ENCODE results near the gene TPRG1L.
"Not testable (repeated sequence)": the region's sequence is repeated elsewhere in the genome, so short reads cannot be mapped to it uniquely, and the experiment has no call there.

The TPRG1L gene

DNA sequence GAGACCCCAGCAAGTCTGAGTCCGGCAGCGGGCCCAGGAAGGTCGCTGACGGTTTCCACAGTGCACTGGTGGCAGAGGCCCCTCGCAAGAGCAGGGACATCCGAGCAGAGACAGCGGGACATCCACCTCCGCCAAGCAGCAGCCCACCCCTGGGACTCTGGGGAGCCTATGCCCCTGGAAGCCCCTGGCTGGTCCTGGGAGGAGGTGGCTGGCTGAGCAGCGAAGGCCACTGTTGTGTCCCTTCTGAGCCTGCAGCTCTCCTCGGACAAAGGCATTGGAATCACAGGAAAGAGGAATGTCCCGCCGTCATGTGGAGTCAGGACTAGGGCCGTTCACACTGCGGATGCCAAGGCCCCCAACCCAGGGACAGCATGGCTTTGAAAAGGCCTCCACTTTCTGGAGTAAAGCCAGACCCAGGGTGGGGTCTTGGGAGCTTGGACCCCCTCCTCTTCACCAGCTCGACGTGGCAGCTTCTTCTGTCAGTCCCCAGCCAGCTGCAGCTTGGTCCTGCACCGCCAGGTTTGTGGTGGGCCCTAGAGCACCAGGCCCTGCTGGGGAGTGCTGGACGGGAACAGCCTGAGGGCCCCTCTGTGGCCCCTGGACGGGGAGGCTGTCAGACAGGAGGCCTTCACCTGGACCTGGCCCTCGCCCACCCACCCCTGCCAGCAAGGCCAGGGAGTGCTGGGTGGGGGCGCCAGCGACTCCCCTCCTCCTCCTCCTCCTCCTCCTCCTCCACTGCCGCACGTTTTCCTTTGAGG, 14.9 kb upstream of the TPRG1L start:
- DNase-seq, result no peak

DNA sequence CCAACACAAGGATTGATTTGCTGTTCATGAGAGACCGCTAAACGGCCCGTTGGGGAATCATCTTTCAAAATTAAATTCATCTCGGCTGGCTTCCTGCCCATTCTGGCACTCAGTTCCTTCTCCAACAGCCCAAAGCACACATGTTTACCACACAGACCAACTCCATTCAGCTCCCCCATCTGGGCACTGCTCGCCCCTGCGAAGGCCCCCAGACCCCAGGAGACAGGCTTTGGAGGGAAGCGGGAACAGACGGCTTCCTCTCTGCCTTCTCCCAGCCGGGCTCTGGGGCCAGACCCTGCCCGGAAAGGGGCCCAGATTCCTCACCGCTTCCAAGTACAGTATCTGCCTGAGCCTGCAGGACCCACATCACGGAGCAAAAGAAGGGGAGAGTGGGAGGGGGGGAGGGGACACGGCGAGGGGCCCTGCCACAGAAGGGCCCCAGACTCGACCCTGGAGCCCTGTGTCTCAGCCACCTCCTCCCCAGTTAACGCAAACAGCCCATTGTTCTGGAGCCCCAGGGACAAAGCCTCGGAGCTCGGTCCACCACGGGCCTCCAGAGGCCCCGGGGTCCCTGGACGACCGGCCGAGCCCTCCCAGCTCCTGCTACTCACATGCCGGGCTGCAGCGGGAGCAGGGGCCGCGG, 14.2 kb upstream of the TPRG1L start:
- DNase-seq, result no peak

DNA sequence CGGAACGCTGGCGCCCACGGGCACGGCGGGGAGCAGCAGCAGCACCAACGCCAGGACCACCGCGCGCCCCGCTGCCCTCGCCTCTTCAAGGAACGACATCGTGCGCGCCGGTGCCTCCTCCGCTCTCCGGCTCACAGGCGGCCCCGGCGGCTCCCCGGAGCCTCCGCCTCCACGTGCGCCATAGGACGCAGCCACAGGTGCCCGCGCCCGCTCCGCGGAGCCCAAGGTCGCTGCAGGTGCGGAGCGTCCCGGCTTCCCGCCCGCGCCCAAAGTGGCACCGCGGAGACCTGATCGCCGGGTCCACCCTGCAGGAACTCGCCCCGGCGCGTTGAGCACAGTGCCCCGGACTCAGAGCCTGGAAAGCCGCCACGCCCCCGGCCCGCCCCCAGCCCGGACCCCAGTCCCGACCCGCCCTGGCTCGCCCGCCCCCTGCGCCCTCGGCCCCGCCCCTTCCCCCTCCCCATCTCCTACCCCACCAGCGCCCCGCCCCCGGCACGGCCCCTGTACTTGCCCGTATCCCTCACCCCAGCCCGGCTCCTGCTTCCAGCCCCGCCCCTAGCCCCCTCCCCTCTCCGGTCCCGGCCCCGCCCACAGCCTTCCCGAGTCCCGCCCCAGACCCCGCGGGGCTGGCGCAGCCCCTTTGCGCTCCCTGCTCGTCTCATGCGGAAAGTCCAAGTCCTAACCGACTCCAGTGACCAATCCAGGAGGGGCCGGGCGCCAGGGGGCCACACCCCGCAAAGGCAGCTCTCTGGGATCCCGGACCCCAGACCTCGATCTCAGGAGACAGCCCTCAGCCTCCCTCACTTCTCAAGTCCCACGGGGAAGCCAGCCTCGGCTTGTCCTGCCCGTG, 13.4 kb upstream of the TPRG1L start, which contains the start of gene MEGF6:
Gene MEGF6 (minus strand): TSS at position 339 of the 850 bp plus-strand sequence. CDS start 240 bp downstream, at position 99.
- DNase-seq, result peak; percentile 65 to 69

DNA sequence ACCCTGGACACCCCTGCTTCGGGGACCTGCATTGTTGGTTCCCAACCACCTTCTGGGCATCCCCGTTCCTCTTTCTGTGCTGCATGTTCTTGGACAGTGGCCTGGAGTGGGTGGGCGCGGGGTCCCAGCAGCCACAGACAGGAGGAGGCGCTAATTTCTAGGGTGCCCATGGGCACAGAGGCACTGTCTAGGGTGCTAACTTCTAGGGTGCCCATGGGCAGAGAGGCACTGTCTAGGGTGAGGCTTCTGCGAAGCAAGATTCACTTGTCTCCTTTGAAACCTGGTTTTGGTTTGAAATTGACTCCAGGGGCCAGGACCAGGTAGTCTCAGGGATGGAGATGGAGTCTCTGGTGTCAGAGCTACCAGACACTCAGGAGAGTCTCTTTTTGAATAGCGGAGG, 12.7 kb upstream of the TPRG1L start:
- no peak for DNase-seq

DNA sequence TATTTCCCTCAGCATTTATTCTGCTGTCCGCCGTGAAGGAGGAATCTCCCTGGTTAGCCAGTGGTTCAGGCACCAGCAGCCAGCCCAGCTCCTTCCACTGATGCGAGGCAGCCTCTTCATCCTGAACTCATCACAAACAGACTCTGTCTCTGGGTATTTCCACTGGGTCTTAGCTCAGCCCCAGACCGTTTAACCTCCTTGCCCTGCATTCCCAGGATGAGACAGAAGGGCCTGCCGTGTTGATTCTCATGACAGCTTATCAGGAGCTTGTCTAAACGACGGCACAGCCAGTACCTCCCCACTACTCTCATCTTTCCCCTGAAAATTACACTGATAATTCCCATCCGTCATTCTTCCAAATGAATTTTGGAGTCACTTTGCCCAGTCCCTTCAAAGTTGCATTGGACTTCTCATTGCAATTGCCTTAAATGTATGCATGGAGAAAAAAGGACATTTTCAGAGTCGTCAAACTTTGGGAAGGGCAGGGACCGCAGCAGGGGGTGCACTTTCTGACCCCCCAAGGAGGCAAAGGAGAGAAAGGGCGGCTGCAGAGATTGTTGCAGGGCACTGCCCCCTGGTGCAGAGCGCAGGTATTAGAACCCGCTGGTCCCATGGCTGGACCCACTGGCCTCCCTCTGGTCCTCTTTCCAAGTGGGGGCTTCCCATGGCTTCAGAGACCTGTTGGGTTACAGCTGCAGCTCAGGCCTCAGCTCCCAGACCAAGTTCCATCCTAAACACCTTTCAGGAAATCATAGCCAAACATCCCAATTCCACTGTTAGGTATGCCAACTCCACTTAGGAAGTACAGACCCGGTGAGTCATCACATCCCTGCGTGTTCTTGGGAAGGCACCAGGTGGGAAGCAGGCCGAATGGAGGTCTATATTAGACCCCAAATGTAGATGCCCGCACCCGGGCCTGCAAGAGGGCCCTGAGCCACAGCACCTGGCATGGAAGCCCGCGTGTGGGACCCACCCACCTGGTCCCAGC, 9.8 kb upstream of the TPRG1L start:
- no peak for DNase-seq

DNA sequence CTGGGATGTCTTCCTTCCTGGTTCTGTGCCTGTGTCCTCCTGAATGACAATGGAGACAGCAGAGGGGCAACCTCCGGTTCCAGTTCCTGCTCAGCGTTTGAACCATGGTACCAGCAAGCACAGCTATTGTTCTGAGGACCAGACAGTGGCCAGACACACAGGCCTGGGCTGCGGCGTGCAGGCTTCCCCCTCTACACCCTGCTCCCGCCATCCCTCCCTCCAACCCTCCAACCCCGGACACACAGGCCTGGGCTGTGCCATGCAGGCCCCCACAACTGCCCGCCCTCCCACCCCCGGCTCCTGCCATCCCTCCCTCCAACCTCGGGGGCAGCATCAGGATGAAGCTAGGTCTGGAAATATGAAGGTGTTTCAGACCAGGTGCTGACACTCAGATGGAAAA, 8.0 kb upstream of the TPRG1L start:
- DNase-seq, result no peak

DNA sequence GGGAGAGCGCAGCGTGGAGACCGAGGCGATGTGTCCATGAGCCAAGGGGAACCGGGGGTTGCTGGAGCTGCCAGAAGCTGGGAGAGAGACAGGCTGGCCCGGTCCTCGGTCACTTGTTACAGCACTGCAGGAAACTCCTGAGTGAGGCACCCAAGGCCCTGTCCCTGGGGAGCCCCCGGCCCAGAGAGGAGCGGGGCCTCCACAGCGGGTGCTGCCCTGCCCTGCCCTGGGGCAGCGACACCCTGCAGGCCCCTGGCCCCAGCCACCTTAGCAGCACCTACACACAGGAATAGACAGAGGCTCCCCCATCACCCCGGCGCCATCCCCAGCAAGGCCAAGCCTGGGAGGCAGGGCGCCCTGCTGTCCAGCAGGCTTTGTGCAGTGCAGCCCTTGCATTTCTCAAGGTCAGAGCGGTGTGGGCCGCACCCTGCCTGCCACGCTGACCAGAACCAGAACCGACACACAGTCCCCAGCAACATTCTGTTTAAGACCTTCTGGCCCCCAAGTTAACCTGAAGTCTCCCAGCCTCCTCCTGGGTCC, 6.9 kb upstream of the TPRG1L start:
- no peak for DNase-seq

DNA sequence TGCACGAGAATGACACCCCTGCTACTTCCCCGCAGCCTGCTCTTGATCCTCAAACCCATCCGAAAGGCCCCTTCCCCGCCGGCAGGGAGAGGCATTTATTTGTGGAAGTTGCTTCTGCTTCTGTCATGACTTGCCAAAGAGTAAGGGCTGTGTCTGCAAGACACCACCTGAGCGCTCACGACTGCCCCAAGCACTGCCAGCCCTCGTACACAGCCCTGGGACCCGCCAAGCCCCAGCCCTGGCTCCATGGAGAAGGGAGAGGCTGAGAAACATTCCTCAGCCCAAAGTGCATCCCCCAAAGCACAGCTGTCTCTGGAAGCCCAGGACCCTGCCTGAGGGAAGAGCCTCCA, 6.3 kb upstream of the TPRG1L start:
- no peak for DNase-seq

DNA sequence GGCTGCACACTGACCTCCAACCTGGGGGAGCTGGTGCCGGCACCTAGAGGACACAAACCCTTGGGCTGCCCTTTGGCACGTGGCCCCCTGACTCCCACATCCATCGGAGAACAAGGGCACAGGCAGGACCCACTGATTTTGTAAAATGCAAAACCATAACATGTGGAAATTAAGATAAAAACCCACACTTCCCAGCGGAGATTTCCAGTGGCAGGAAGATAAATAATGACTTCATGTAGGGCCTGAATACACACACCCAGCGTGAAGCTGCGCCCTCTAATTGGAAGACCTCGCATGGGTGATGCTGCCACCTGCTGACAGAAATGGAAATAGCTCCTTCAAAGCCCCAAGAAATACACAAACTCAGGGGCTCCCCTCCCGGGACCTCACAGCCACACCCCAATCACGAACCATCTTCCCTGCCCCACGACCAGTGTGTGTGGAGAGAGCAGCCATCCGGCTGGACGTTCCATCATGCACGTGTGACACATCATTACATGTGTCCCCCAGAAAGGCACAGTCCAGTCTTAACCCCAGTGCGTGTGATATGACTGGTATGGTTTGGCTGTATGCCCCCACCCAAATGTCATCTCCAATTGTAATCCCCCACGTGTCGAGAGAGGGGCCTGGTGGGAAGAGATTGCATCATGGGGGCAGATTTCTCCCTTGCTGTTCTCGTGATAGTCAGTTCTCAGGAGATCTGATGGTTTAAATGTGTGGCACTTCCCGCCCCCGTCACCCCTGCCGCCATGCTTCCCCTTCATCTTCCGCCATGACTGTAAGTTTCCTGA, 5.7 kb upstream of the TPRG1L start:
- peak; percentile 80 to 85 for DNase-seq

DNA sequence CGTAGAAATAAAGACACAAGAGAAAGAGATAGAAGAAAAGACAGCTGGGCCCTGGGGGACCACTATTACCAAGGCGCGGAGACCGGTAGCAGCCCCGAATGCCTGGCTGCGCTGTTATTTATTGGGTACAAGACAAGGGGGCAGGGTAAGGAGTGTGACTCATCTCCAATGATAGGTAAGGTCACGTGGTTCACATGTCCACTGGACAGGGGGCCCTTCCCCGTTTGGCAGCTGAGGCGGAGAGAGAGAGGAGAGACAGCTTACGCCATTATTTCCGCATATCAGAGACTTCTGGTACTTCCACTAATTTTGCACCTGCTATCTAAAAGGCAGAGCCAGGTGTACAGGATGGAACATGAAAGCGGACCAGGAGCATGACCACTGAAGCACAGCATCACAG, 4.1 kb upstream of the TPRG1L start:
- no peak for DNase-seq

DNA sequence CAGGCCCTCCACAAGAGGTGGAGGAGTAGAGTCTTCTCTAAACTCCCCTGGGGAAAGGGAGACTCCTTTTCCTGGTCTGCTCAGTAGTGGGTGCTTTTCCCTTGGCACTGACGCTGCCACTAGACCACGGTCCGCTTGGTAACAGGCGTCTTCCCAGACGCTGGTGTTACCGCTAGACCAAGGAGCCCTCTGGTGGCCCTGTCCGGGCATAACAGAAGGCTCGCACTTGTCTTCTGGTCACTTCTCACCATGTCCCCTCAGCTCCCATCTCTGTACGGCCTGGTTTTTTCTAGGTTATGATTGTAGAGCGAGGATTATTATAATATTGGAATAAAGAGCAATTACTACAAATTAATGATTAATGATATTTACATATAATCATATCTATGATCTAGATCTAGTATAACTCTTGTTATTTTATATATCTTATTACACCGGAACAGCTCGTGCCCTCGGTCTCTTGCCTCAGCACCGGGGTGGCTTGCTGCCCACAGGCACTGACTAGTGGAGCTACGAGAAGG, 3.6 kb upstream of the TPRG1L start:
- peak; percentile 27 to 31 for DNase-seq

DNA sequence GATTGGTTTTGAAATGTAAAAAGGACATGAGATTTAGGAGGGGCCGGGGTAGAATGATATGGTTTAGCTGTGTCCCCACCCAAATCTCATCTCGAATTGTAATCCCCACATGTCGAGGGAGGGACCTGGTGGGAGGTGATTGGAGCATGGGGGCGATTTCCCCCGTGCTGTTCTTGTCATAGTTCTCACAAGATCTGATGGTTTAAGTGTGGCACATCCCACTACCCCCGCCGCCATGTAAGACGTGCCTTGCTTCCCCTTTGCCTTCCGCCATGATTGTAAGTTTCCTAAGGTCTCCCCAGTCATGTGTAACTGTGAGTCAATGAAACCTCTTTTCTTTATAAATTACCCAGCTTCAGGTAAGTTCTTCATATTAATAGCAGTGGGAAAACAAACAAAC, 2.7 kb upstream of the TPRG1L start:
- not testable (repeated sequence) for DNase-seq

DNA sequence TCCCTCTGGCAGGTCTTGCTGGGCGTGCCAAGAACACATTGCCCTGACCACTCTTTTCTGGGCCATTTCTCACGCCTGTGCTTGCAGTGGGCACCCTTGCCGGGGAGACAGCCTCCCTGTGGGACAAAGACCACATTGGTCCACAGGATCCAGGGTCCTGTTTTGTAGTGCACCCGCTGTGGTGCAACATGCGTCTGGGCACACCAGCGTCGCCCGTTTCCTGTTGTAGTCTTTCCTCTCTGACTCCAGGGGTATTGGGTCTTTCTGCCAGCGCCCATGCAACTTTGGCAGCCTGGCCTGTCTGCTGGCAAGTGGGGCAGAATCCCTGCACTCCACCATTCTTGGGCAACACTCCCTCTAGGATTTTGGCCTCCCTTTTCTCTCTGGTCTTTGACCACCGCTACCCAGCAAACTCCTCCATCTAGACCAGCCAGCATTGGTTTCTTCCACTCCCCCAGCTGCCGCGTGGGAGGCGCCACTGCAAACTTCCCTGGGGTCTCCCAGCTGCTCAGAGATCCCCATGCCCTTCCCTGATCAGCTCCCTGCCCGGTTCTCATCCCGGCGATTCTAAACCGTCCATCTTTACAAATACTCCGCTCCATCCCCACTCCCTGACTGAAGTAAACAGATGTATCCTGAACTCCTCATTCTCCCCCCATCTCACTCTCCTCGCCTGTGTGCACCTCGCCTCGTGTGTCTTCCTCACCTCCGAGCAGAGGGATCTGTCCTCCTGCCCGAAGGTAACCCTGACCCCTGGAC, 1.2 kb upstream of the TPRG1L start:
- no peak for DNase-seq

DNA sequence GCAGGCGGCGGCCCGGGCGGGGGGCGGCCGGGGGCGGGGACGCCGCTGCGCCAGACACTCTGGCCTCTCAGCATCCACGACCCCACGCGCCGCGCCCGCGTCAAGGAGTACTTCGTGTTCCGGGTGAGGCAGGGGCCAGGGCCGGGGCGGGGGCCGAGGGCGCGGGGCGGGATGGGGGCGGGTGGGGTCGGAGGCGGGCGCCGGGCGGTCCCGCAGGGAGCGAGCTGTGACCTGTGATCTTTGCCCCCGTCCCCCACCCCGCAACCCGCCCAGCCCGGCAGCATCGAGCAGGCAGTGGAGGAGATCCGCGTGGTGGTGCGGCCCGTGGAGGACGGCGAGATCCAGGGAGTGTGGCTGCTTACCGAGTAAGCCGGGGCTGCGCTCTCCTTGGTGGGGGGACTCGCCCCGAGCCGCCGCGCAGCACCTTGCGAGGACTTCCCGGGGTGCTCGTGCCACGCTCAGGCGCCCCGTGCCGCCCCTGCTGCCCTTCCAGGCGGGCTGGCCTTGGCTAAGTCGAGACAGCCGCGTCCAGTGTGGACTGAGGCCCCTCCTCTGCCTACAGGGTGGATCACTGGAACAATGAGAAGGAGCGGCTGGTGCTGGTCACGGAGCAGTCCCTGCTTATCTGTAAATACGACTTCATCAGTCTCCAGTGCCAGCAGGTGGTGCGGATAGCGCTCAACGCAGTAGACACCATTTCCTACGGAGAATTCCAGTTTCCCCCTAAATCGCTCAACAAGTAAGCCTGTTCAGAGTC, 514 bp downstream of the TPRG1L start:
- DNase-seq, result no peak

DNA sequence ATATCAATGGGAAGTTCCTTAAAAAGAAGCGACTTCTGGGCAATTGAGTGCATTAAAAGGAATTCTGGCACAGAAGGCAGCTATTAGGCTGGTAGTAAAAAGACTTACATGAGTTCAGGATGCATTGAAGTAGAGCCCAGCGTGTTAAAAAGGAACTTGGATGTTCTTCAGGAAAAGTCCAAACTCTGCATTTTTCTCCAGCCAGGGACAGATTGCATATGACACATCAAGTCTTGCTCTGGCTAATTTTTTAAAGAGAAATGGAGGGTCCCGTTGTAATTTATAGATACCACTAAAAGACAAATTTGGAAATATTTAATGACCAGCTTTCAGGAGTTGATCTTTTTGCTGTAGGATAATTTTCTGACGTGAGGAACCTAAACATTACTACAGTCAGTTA, 1.2 kb downstream of the TPRG1L start:
- no peak for DNase-seq

DNA sequence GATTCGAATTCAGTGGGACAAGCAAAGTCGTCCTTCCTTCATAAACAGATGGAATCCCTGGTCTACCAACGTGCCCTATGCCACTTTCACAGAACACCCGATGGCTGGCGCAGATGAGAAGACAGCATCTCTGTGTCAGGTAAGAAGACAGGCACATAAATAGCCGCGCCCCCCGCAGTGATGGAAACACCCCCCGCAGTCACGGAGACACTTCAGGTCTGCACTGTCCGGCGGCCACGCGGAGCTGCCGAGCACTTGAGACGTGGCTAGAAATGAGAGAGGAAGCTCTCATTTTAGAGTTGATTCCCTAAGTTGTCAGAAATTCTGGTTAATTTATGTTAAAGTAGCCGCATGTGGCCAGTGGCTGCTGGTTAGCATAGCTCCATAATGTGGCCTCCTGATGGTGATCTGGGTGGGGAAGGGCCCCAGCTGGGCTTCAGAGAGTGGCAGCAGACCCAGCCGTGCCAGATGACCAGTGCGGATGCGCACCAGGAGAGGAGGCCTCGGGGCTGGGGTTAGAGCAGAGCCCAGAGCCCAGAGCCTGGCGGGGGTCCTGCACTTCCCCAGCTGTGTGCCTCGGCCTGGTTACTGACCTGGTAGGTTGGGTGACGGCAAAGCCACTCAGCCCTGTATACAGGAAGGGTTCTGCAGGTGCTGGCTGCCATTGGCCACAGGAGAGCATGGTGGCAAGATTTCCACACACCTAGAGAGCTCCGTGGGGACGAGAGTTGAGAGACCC, 2.9 kb downstream of the TPRG1L start:
- DNase-seq, result no peak

DNA sequence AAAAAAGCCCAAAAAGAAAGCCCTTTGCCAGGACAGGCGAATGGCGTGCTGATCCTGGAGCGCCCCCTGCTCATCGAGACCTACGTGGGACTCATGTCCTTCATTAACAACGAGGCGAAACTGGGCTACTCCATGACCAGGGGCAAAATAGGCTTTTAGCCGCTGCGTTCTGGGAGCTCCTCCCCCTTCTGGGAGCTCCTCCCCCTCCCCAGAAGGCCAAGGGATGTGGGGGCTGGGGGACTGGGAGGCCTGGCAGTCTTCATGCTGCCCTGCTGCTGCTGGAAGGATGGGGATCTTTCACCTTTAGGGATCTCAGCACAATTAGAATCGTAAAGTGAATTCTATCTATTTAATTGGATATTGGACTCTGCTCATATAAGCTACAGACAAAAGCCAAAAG, 3.6 kb downstream of the TPRG1L start:
- DNase-seq, result no peak

DNA sequence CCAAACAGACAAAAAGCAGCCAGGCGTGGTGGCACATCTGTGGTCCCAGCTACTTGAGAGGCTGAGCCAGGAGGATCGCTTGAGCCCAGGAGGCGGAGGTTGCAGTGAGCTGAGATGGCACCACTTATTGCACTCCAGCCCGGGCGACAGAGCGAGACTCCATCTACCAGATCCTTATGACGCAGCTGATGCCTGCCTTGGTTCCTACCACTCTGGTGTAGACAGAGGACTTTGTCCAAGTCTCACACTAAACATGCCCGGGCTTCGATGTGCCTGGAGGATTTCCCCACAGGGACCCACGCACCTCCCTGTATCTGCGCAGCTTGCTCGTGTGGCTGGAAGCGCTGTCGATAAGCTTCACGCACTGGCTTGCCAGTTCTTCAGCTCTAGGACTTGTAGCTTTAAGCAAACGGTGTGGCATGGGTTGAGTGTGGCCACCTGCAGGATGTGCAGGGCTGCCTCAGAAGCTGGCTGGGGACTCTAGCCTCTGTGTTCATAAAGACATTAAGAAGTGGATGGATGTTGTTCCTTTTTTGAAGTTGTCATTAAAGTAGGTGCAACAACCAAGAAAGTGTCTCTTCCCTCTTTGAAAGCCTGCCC, 4.8 kb downstream of the TPRG1L start:
- DNase-seq, result no peak

Measured in CD4-positive, alpha-beta T cell treated with Interleukin-4 for 1 hour (primary cell).